Measurements from ENCODE around the gene IKZF2.

The IKZF2 gene

GRCh38 chr2:213167271-213167930, 16.0 kb upstream of the IKZF2 start:
- no peak for TF ChIP-seq CTCF (IDR thresholded peaks at IDR 0.05; ENCODE audit: low read depth, low read length)
- peak; percentile 10 for DNase-seq (ENCODE audit: low read depth, low spot score)
- H3K4me3 ChIP-seq (ENCODE audit: low read depth, low read length): no peak overlapping the region
- in situ Hi-C loops (cut with HindIII; ENCODE audit: low sequenced_read_pairs): no loop called here

GRCh38 chr2:213166109-213166508, 14.7 kb upstream of the IKZF2 start:
- DNase-seq (ENCODE audit: low read depth, low spot score): no peak
- in situ Hi-C loops (cut with HindIII; ENCODE audit: low sequenced_read_pairs): no loop called here
- no peak for TF ChIP-seq CTCF (IDR thresholded peaks at IDR 0.05; ENCODE audit: low read depth, low read length)
- no peak overlapping the region for H3K4me3 ChIP-seq (ENCODE audit: low read depth, low read length)

GRCh38 chr2:213164263-213164662, 12.9 kb upstream of the IKZF2 start:
- in situ Hi-C loops (cut with HindIII; ENCODE audit: low sequenced_read_pairs): no loop called here
- no peak for DNase-seq (ENCODE audit: low read depth, low spot score)
- no peak for TF ChIP-seq CTCF (IDR thresholded peaks at IDR 0.05; ENCODE audit: low read depth, low read length)

GRCh38 chr2:213162516-213163118, 11.2 kb upstream of the IKZF2 start:
- peak; percentile 72 for DNase-seq (ENCODE audit: low read depth, low spot score)
- TF ChIP-seq CTCF (IDR thresholded peaks at IDR 0.05; ENCODE audit: low read depth, low read length): no peak
- H3K4me3 ChIP-seq (ENCODE audit: low read depth, low read length): no peak overlapping the region
- in situ Hi-C loops (cut with HindIII; ENCODE audit: low sequenced_read_pairs): no loop called here

More at GRCh38 chr2:213164263-213164662, 12.9 kb upstream of the IKZF2 start:
- H3K4me3 ChIP-seq (ENCODE audit: low read depth, low read length): no peak overlapping the region

GRCh38 chr2:213161759-213162515, 10.5 kb upstream of the IKZF2 start:
- DNase-seq (ENCODE audit: low read depth, low spot score): peak; percentile 69
- H3K4me3 ChIP-seq (ENCODE audit: low read depth, low read length): no peak overlapping the region
- no peak for TF ChIP-seq CTCF (IDR thresholded peaks at IDR 0.05; ENCODE audit: low read depth, low read length)
- in situ Hi-C loops (cut with HindIII; ENCODE audit: low sequenced_read_pairs): no loop called here

GRCh38 chr2:213159768-213160167, 8.4 kb upstream of the IKZF2 start:
- no peak for DNase-seq (ENCODE audit: low read depth, low spot score)
- no peak for TF ChIP-seq CTCF (IDR thresholded peaks at IDR 0.05; ENCODE audit: low read depth, low read length)
- in situ Hi-C loops (cut with HindIII; ENCODE audit: low sequenced_read_pairs): no loop called here
- H3K4me3 ChIP-seq (ENCODE audit: low read depth, low read length): no peak overlapping the region

Measured in astrocyte of the spinal cord (primary cell).